ENCODE data around the gene RHBDL1.

Gene RHBDL1

GRCh38 chr16:708019-708418 lies 32.5 kb downstream of the RHBDL1 start:
- no peak for DNase-seq

- no peak for DNase-seq
Observed at GRCh38 chr16:708959-709358, 33.5 kb downstream of the RHBDL1 start.

- DNase-seq: peak; percentile 81
Observed at GRCh38 chr16:709566-710499, 34.4 kb downstream of the RHBDL1 start.

DNA sequence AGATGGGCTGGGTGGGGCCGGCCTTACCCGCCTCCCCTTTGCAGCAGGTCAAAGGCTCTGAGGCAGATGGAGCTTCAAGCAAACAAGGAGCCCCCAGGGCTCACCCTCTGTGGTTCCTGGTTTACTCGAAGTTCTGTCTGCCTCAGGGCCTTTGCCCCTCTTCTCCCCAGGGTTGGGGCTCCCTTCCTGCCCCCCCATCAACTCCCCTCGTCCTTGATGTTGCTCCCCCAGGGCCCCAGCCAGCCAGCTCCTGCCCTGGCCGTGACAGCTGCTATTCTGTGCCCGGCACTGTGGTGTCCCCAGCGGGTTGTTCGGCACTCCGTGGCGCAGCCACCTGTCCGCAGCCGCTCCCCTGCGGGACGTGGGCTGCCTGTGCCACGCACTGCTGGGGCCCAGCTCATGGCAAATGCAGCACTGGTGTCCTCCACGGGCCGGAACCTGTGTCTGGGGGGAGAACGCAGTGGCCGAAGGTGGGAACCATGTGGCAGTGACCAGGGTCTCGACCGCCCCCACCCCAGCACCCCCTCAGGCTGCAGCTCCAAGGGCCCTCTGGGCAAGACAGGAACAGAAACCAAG lies 35.1 kb downstream of the RHBDL1 start:
- no peak for DNase-seq

DNA sequence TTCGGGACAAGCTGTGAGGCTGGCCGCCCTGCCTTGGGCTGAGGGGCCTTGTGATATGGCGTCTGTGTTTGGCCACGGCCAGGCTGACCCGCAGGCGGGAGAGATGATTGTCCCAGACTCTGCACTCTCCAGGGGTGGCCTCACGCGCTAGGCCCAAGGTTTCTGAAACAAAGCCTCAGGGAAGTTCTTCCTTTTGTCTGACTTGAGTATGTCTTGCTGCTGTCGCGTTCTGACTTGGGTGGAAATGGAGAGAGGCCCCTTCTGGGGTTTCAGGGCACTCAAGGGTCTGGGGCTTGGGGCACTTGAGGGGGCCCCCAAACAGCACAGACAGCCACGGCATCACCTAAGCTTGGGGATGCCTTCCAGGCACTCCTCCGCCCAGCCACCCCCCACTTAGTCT lies 35.6 kb downstream of the RHBDL1 start:
- no peak for DNase-seq

DNA sequence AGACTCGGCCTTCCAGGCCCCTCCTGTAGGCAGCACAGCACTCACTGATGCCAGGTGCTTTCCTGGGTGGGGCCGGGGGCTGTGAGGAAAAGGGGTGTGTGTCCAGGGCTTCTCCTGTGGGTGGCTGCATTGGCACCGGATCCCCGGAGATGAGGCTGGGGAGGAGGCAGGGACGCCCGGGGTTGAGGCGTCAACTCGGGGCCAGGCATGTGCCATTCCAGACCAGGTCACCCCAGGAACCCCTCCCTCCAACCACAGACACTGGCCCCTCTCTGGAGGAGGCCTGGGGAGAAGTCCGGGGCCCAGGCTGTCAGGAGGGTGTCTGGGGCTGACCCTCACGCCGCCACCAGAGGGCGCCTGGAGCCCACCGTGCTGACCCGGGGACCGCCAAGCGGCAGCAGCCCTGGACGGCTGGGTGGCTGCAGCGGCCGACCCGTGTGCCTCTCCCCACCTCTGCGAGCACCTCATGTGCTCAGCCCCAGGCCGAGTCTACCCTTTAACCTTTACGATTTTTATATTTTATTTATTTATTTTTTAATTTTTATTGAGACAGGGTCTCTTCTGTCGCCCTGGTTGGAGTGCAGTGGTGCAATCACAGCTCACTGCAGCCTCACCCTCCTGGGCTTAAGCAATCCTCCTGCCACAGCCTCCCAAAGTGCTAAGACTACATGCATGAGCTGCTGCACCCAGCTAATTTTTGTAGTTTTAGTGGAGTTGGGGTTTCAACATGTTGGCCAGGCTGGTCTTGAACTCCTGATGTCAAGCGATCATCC lies 36.3 kb downstream of the RHBDL1 start:
- peak; percentile 77 for DNase-seq

- DNase-seq: peak; percentile 87
Observed at GRCh38 chr16:712740-713250, 37.3 kb downstream of the RHBDL1 start.

- no peak for DNase-seq
Observed at GRCh38 chr16:714079-714478, 38.6 kb downstream of the RHBDL1 start.

- DNase-seq: peak; percentile 88
Observed at GRCh38 chr16:714558-715476, 39.3 kb downstream of the RHBDL1 start, which contains the start of gene METRN. METRN (plus strand) TSS chr16:715118; CDS start chr16:715290, 172 bp downstream.

DNA sequence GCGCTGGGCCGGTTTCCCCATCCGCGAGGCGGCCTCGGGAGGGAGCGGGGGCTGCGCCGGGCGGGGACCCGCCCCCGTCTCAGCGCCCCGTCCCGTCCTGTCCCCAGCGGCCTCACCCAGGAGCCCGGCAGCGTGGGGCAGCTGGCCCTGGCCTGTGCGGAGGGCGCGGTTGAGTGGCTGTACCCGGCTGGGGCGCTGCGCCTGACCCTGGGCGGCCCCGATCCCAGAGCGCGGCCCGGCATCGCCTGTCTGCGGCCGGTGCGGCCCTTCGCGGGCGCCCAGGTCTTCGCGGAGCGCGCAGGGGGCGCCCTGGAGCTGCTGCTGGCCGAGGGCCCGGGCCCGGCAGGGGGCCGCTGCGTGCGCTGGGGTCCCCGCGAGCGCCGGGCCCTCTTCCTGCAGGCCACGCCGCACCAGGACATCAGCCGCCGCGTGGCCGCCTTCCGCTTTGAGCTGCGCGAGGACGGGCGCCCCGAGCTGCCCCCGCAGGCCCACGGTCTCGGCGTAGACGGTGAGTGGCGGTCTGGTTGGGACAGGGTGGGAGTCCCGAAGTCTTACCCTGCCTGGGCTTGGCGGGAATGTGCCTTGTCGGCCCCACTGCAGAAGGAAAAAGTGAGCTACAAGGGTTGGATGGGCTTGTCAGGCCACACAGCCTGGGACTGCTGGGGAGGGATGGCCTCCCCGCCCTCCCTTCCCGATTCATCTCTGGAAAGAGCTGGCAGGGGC lies 40.2 kb downstream of the RHBDL1 start:
- no peak for DNase-seq

DNA sequence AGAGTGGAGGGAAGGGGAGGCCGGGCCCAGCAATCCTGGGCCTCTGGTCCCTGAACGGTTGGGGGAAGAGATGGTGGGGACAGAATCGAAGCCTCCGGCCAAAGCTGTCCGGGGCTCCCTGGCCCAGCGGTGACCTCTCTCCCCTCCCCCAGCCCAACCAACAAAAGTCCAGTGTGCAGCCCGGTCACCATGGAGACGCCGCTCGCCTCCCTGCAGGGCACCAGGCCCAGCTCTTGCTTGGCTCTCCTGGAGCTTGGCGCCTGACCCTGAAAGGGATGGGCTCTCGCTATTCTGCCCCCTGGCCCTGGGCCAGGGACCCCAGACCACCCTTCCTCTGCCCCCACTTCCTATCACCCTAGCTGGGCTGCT lies 40.7 kb downstream of the RHBDL1 start:
- no peak for DNase-seq

DNA sequence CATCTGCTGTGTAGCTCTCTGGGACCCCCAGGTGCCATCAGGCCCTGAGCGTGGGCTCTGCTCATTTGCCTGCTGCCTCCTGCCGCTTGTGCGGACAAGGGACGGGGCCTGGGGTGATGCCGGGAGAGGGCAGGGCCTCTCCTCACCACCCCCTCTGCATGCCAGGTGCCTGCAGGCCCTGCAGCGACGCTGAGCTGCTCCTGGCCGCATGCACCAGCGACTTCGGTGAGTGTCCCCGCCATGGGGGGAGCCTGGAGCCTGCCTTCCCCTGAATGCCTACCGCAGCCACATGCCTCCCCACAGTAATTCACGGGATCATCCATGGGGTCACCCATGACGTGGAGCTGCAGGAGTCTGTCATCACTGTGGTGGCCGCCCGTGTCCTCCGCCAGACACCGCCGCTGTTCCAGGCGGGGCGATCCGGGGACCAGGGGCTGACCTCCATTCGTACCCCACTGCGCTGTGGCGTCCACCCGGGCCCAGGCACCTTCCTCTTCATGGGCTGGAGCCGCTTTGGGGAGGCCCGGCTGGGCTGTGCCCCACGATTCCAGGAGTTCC lies 41.4 kb downstream of the RHBDL1 start:
- DNase-seq: no peak

- no peak for DNase-seq
Observed at GRCh38 chr16:717450-718245, 42.2 kb downstream of the RHBDL1 start.

GRCh38 chr16:718389-718788 lies 42.9 kb downstream of the RHBDL1 start:
- no peak for DNase-seq

DNA sequence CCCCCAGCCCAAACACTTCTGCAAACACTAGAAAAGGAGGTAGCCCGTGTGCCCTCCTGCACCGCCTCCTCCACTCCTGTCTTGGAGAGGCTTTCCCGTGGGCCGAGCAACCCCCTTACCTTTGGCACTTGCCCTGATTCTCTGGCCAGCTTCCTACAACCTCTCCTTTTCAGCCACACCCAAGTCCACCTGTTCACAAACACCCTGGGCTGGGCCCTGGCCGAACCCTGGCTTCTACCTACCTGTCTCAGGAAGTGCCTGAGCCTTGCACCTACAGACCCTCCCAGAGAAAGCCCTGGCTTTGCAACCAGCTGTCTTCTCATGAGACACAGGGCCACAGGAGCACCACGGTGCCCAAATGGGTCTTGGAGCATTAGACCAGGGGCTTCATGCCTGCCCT lies 43.5 kb downstream of the RHBDL1 start:
- no peak for DNase-seq

- DNase-seq: no peak
Observed at GRCh38 chr16:719815-720446, 44.5 kb downstream of the RHBDL1 start.

DNA sequence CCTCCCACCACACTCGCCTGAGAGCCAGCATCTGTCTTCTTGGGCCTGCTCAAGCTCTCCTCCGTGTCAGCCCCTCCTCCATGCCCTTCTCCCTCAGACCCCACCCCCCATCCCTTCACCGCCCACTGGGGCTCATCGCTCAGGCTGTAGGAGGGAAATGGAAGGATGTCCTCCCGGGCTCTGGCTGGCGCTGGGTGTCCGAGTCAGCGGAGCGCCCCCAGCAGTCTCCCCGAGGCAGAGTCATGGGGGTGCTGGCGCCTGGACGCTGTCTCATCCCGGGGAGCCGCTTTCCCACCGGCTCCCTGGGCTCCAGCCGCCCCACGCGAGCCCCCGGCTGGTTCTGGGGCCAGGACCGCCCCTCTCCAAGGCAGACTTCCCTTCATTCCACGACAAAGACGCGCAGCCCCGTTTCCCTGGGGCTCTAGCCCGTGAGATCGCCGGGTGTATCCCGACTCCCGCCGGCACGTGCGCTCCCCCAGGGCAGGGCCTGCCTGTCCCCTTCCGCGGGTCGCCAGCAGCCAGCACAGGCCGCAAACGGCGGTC lies 45.0 kb downstream of the RHBDL1 start:
- DNase-seq: peak; percentile 30

GRCh38 chr16:720990-721764 lies 45.7 kb downstream of the RHBDL1 start, which contains the start of gene ANTKMT:
ANTKMT (plus strand) TSS chr16:721146; CDS start chr16:721275, 129 bp downstream.
- DNase-seq: peak; percentile 84

Data from T1000 (cell line).